D721Med (cell line): ENCODE data around the gene VAMP4.
"Not testable (repeated sequence)": the region's sequence is repeated elsewhere in the genome, so short reads cannot be mapped to it uniquely, and the experiment has no call there.

ENCODE experiments used
- DNase-seq: peaks from one replicate; pipeline ENCODE4 v3.0.0; 2011; ENCODE audit warnings: low spot score; ENCODE audit not compliant: insufficient read length
- FAIRE-seq: peaks from 2 replicates; lab custom pipeline; 2011; peaks lifted over from hg19 to GRCh38; lab: Jason Lieb, UNC
- CTCF ChIP-seq: IDR thresholded peaks from 2 replicates; pipeline ENCODE4 v1.5.1; 2012; ENCODE audit warnings: mild to moderate bottlenecking, control low read depth; ENCODE audit not compliant: insufficient read depth; ENCODE audit errors: missing control alignments

VAMP4 gene

GRCh38 chr1:171740356-171740863 lies 1.5 kb downstream of the VAMP4 start:
- no peak for FAIRE-seq
- no peak for DNase-seq
- TF ChIP-seq CTCF = no peak

- TF ChIP-seq CTCF = no peak
- FAIRE-seq = peak; percentile 63
- no peak for DNase-seq
Observed at GRCh38 chr1:171739656-171740055, 2.2 kb downstream of the VAMP4 start.

- no peak for TF ChIP-seq CTCF
- FAIRE-seq = no peak
- no peak for DNase-seq
Observed at GRCh38 chr1:171738911-171739310, 3.0 kb downstream of the VAMP4 start.

GRCh38 chr1:171736196-171736595 lies 5.7 kb downstream of the VAMP4 start:
- TF ChIP-seq CTCF = no peak
- no peak for FAIRE-seq
- DNase-seq = no peak

GRCh38 chr1:171730052-171730451 lies 11.8 kb downstream of the VAMP4 start:
- TF ChIP-seq CTCF = no peak
- FAIRE-seq = peak; percentile 41
- no peak for DNase-seq

GRCh38 chr1:171727778-171728177 lies 14.1 kb downstream of the VAMP4 start:
- FAIRE-seq (peak; percentile 25), DNase-seq (no peak)
- TF ChIP-seq CTCF = no peak

- not testable (repeated sequence) for FAIRE-seq, DNase-seq
Observed at GRCh38 chr1:171723180-171723579, 18.7 kb downstream of the VAMP4 start.

- DNase-seq = no peak
- no peak for TF ChIP-seq CTCF
- no peak for FAIRE-seq
Observed at GRCh38 chr1:171718848-171719247, 23.0 kb downstream of the VAMP4 start.
